ENCODE results near the gene TBX3. TPM values are rescaled to one million over a fixed set of nuclear protein-coding genes. Genes with fewer than 3 reads are reported as not detected.

TBX3 gene
- total and polyA plus RNA-seq, 10 of the 15 experiments (the other 5 are each of a cell fraction or from before 2014, with no cell fraction given), result 0.04 to 0.28 (median 0.08) TPM; not detected in 7

DNA sequence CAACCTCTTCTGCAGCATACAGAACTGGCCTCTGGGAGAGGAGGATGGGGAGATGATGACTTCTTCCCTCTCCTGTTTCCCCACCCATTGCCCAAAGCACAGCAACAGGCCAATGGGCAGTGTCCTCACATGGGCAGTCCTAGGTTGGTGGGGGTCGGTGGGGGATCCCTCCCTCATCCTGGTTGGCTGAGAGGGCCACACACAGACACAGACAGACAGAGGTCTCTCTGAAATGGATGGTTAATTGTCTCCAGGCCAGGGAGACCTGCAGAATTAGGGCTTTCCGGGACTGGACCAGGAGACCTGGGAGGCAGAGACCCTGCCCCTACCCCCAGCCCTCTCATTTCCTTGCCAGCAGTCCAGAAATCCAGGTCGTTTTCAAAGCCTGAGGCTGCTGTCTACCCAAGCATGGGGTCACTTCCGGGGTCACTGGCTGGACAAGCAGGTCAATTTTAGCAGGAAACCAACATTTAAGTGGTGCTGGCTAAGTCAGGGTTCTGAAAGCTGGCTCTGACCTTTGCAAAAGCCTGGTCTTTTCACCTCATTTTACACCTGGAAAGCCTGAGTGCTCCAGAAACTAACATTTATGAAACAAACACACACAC lies 48.6 kb upstream of the TBX3 start:
- H4K20me1 ChIP-seq (ENCODE audit: control insufficient read depth, insufficient read depth), result no peaks in the 10 kb centered on the region
- intact Hi-C loops (cut with micrococcal nuclease; ENCODE audit: unreplicated experiment), result no loop called here
- H3K4me2 ChIP-seq (ENCODE audit: control insufficient read depth, insufficient read depth), result no peak overlapping the region
- H3K27me3 ChIP-seq (replicated peaks in 1 of 2; ENCODE audit: control insufficient read depth in 2 of 2, insufficient read depth in 2 of 2, low read length in 1 of 2), result no peaks in the 10 kb centered on the region
- 0% methylated on average over 4 of the region's 4 CpGs for WGBS (ENCODE audit: insufficient coverage, insufficient replicate concordance, low lambda C conversion rate, missing lambda C conversion rate)
- no peaks in the 10 kb centered on the region for H3K79me2 ChIP-seq (ENCODE audit: control insufficient read depth, insufficient read depth, low read length)
- POLR2A ChIA-PET, result no interaction called here
- no peak overlapping the region for H2AFZ ChIP-seq (ENCODE audit: control insufficient read depth, low read depth, low read length)
- H3K4me3 ChIP-seq, result no peak overlapping the region
- FAIRE-seq (no peak), DNase-seq (ENCODE audit: low read depth, low spot score) (no peak), ATAC-seq (no peak)
- no peaks in the 10 kb centered on the region for H3K36me3 ChIP-seq (ENCODE audit: control insufficient read depth in 2 of 2, insufficient read depth in 2 of 2, low read length in 1 of 2)
- CTCF ChIA-PET, result no interaction called here
- no peak for TF ChIP-seq ETV6 (conservative IDR thresholded peaks at IDR 0.05 in 1 of 2, IDR thresholded peaks at IDR 0.05 in 1 of 2; ENCODE audit: borderline replicate concordance in 1 of 2, low read depth in 1 of 2)
- TF ChIP-seq ZNF217 (IDR thresholded peaks at IDR 0.05), result no peak
- TF ChIP-seq IRF3 (IDR thresholded peaks at IDR 0.05), result no peak
- TF ChIP-seq MLLT1 (IDR thresholded peaks at IDR 0.05), result no peak
- TF ChIP-seq CBFB (IDR thresholded peaks at IDR 0.05; ENCODE audit: low read depth), result no peak
- TF ChIP-seq RCOR1 (conservative IDR thresholded peaks at IDR 0.05; ENCODE audit: low read depth, low read length), result no peak
- no peak for TF ChIP-seq CBX5 (IDR thresholded peaks at IDR 0.05; ENCODE audit: low read depth)
- RAD21 ChIA-PET (ENCODE audit: unreplicated experiment), result no interaction called here
- SMC1A ChIA-PET (ENCODE audit: uncharacterized antibody, unreplicated experiment), result no interaction called here
- in situ Hi-C loops (cut with MboI), result no loop called here
- H3K27ac ChIP-seq (ENCODE audit: control insufficient read depth, insufficient read depth), result no peak overlapping the region
- no peaks in the 10 kb centered on the region for H3K4me1 ChIP-seq (ENCODE audit: control insufficient read depth, insufficient read depth, low read length)
- no peak overlapping the region for H3K9ac ChIP-seq (ENCODE audit: control insufficient read depth, insufficient read depth, low read length)
- H3K9me3 ChIP-seq (replicated peaks; ENCODE audit: control insufficient read depth, insufficient read depth, low read length), result no peaks in the 10 kb centered on the region; the same call in 2 of the 3 replicates
- BruUV-seq (replicated peaks), result no TSS peak
